ENCODE results near the gene GSK3A.

GRCh38 chr19:42280815-42281145 is 38.4 kb upstream of the GSK3A start:
- TF ChIP-seq, protein P1, sequence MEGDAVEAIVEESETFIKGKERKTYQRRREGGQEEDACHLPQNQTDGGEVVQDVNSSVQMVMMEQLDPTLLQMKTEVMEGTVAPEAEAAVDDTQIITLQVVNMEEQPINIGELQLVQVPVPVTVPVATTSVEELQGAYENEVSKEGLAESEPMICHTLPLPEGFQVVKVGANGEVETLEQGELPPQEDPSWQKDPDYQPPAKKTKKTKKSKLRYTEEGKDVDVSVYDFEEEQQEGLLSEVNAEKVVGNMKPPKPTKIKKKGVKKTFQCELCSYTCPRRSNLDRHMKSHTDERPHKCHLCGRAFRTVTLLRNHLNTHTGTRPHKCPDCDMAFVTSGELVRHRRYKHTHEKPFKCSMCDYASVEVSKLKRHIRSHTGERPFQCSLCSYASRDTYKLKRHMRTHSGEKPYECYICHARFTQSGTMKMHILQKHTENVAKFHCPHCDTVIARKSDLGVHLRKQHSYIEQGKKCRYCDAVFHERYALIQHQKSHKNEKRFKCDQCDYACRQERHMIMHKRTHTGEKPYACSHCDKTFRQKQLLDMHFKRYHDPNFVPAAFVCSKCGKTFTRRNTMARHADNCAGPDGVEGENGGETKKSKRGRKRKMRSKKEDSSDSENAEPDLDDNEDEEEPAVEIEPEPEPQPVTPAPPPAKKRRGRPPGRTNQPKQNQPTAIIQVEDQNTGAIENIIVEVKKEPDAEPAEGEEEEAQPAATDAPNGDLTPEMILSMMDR (IDR thresholded peaks at IDR 0.05): no peak
- TF ChIP-seq MAX (CRISPR knock-in tag; IDR thresholded peaks at IDR 0.05) (no peak), TCF7 (CRISPR knock-in tag; IDR thresholded peaks at IDR 0.05; ENCODE audit: low read depth) (no peak), RELA (CRISPR knock-in tag; IDR thresholded peaks at IDR 0.05; ENCODE audit: borderline replicate concordance) (no peak), ESRRA (CRISPR knock-in tag; IDR thresholded peaks at IDR 0.05; ENCODE audit: borderline replicate concordance) (no peak), SP1 (CRISPR knock-in tag; conservative IDR thresholded peaks at IDR 0.05) (no peak), TEAD1 (CRISPR knock-in tag; IDR thresholded peaks at IDR 0.05) (no peak), SMAD4 (CRISPR knock-in tag; IDR thresholded peaks at IDR 0.05) (no peak), SOX15 (CRISPR knock-in tag; IDR thresholded peaks at IDR 0.05) (no peak), NFYB (CRISPR knock-in tag; conservative IDR thresholded peaks at IDR 0.05; ENCODE audit: low read depth) (no peak), PRDM15 (CRISPR knock-in tag; IDR thresholded peaks at IDR 0.05) (no peak), FOXJ3 (CRISPR knock-in tag; IDR thresholded peaks at IDR 0.05; ENCODE audit: borderline replicate concordance) (no peak)
- TF ChIP-seq, protein P2, sequence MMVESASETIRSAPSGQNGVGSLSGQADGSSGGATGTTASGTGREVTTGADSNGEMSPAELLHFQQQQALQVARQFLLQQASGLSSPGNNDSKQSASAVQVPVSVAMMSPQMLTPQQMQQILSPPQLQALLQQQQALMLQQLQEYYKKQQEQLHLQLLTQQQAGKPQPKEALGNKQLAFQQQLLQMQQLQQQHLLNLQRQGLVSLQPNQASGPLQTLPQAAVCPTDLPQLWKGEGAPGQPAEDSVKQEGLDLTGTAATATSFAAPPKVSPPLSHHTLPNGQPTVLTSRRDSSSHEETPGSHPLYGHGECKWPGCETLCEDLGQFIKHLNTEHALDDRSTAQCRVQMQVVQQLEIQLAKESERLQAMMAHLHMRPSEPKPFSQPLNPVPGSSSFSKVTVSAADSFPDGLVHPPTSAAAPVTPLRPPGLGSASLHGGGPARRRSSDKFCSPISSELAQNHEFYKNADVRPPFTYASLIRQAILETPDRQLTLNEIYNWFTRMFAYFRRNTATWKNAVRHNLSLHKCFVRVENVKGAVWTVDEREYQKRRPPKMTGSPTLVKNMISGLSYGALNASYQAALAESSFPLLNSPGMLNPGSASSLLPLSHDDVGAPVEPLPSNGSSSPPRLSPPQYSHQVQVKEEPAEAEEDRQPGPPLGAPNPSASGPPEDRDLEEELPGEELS (CRISPR knock-in tag; IDR thresholded peaks at IDR 0.05): no peak
- TF ChIP-seq, protein P3, sequence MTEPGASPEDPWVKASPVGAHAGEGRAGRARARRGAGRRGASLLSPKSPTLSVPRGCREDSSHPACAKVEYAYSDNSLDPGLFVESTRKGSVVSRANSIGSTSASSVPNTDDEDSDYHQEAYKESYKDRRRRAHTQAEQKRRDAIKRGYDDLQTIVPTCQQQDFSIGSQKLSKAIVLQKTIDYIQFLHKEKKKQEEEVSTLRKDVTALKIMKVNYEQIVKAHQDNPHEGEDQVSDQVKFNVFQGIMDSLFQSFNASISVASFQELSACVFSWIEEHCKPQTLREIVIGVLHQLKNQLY (CRISPR knock-in tag; IDR thresholded peaks at IDR 0.05): no peak

Measured in WTC11 (cell line).